HepG2 (cell line): Measurements from ENCODE around the gene ZNF584. TPM values are rescaled to one million over a fixed set of nuclear protein-coding genes. Genes with fewer than 3 reads are reported as not detected.

Experiments
- AKAP8 ChIP-seq: sonication (generic); formaldehyde crosslinking; IDR thresholded peaks from 2 replicates; pipeline ENCODE4 v1.5.1; 2020; ENCODE audit warnings: mild to moderate bottlenecking, missing genetic modification reagents
- ARNT2 ChIP-seq: sonication (generic); formaldehyde crosslinking; IDR thresholded peaks from 2 replicates; pipeline ENCODE4 v1.8.0; 2022; ENCODE audit warnings: mild to moderate bottlenecking, low read depth, missing genetic modification reagents, moderate library complexity
- CCDC6 ChIP-seq: sonication (generic); formaldehyde crosslinking; IDR thresholded peaks from 2 replicates; pipeline ENCODE4 v1.8.1; 2022; ENCODE audit warnings: mild to moderate bottlenecking, missing genetic modification reagents, moderate library complexity
- ELF1 ChIP-seq: sonication (generic); formaldehyde crosslinking; IDR thresholded peaks from 2 replicates; pipeline ENCODE4 v1.4.0; 2020; ENCODE audit warnings: missing genetic modification reagents
- FLYWCH1 ChIP-seq: sonication (generic); formaldehyde crosslinking; IDR thresholded peaks from 2 replicates; pipeline ENCODE4 v1.8.1; 2023; ENCODE audit warnings: mild to moderate bottlenecking, missing genetic modification reagents
- FOXK2 ChIP-seq: fragments of 450-650 bp; IDR thresholded peaks from 2 replicates; pipeline ENCODE4 v1.6.1; 2016
- KLF9 ChIP-seq: IDR thresholded peaks from 2 replicates; pipeline ENCODE4 v1.6.1; 2016; ENCODE audit warnings: low read depth
- MBD4 ChIP-seq: IDR thresholded peaks from 2 replicates; pipeline ENCODE4 v1.6.1; 2012; ENCODE audit warnings: low read length, inconsistent platforms, borderline replicate concordance
- MEIS2 ChIP-seq: sonication (generic); formaldehyde crosslinking; IDR thresholded peaks from 2 replicates; pipeline ENCODE4 v1.9.0; 2021; ENCODE audit warnings: mild to moderate bottlenecking, missing genetic modification reagents
- NFIB ChIP-seq: sonication (generic); formaldehyde crosslinking; IDR thresholded peaks from 2 replicates; pipeline ENCODE4 v1.9.0; 2021; ENCODE audit warnings: missing genetic modification reagents, mild to moderate bottlenecking, borderline replicate concordance
- NKX3-1 ChIP-seq: sonication (generic); formaldehyde crosslinking; IDR thresholded peaks from 2 replicates; pipeline ENCODE4 v1.5.0; 2020; ENCODE audit warnings: missing genetic modification reagents
- PCBP1 ChIP-seq: fragments of 200-400 bp; formaldehyde crosslinking; IDR thresholded peaks from 2 replicates; pipeline ENCODE4 v1.6.1; 2017; ENCODE audit warnings: mild to moderate bottlenecking, low read depth, low read length, borderline replicate concordance
- PCBP2 ChIP-seq: fragments of 200-400 bp; formaldehyde crosslinking; optimal IDR thresholded peaks from 2 replicates; pipeline ENCODE3; 2018; ENCODE audit warnings: low read length, low read depth; ENCODE audit not compliant: poor library complexity, severe bottlenecking
- RAD21 ChIP-seq: fragments of 450-650 bp; formaldehyde crosslinking; IDR thresholded peaks from 2 replicates; pipeline ENCODE4 v1.5.0; 2020; ENCODE audit warnings: mild to moderate bottlenecking
- RBFOX2 ChIP-seq: fragments of 200-400 bp; formaldehyde crosslinking; IDR thresholded peaks from 2 replicates; pipeline ENCODE4 v1.6.1; 2017; ENCODE audit warnings: low read depth, mild to moderate bottlenecking, low read length
- RBM22 ChIP-seq: fragments of 200-400 bp; formaldehyde crosslinking; optimal IDR thresholded peaks from 2 replicates; pipeline ENCODE3; 2017; ENCODE audit warnings: mild to moderate bottlenecking, low read length, moderate library complexity
- RBM39 ChIP-seq: fragments of 200-400 bp; formaldehyde crosslinking; IDR thresholded peaks from one replicate; pipeline ENCODE4 v1.6.1; 2018; ENCODE audit warnings: antibody characterized with exemption, mild to moderate bottlenecking, low read depth, low read length; ENCODE audit not compliant: poor library complexity, severe bottlenecking
- SMAD1 ChIP-seq: sonication (generic); formaldehyde crosslinking; IDR thresholded peaks from 2 replicates; pipeline ENCODE4 v1.4.0; 2020; ENCODE audit warnings: missing genetic modification reagents, low read depth, mild to moderate bottlenecking, borderline replicate concordance
- TARDBP ChIP-seq: sonication (generic); formaldehyde crosslinking; IDR thresholded peaks from 2 replicates; pipeline ENCODE4 v1.8.0; 2022; ENCODE audit warnings: mild to moderate bottlenecking, missing genetic modification reagents
- TCF12 ChIP-seq, 2 experiments: fragments of 450-650 bp in 1 of 2; sonication (generic) in 1 of 2; formaldehyde crosslinking in 1 of 2; IDR thresholded peaks; 2 replicates each; pipeline versions ENCODE4 v1.6.1 to v1.8.0; 2017 to 2022; ENCODE audit warnings: antibody characterized with exemption in 1 of 2, mild to moderate bottlenecking in 1 of 2, missing genetic modification reagents in 1 of 2, moderate library complexity in 1 of 2
- ZNF232 ChIP-seq: sonication (generic); formaldehyde crosslinking; IDR thresholded peaks from 2 replicates; pipeline ENCODE4 v1.4.0; 2020; ENCODE audit warnings: missing genetic modification reagents, borderline replicate concordance
- polyA plus RNA-seq, 8 experiments: library from polyadenylated mRNA; depleted of rRNA in 3 of 8; stranded (reverse) in 7 of 8; unstranded in 1 of 8; fragments of >200 nt; fragmentation: Illumina TruSeq in 4 of 8; extraction: Trizol in 4 of 8; gene quantifications; 2 replicates each; pipeline versions ENCODE4 v1.2.1 to v1.2.3, GENCODE V29; 2011 to 2016; ENCODE audit warnings: low read depth in 4 of 8, missing spikeins in 1 of 8, mixed read lengths in 1 of 8; ENCODE audit not compliant: insufficient read depth in 1 of 8
- total RNA-seq, 5 experiments: library from RNA; depleted of rRNA; stranded (reverse); fragments of >200 nt; fragmentation: Illumina TruSeq; extraction: Trizol; gene quantifications; 2 replicates each; pipeline ENCODE4 v1.2.3, GENCODE V29; 2016; ENCODE audit warnings: low read depth in 1 of 5
- TF ChIP-seq, protein P1 (sequence below): IDR thresholded peaks from 2 replicates; pipeline ENCODE4 v1.4.0; 2020; ENCODE audit warnings: mild to moderate bottlenecking, missing genetic modification reagents
- TF ChIP-seq, protein P2 (sequence below): sonication (generic); formaldehyde crosslinking; IDR thresholded peaks from 2 replicates; pipeline ENCODE4 v1.8.0; 2022; ENCODE audit warnings: low read depth, missing genetic modification reagents
- TF ChIP-seq, protein P3 (sequence below): sonication (generic); formaldehyde crosslinking; conservative IDR thresholded peaks from 2 replicates; pipeline ENCODE4 v1.8.0; 2022; ENCODE audit warnings: missing genetic modification reagents

The ZNF584 gene
- total and polyA plus RNA-seq, 2 of the 13 experiments (the other 11 are each of a cell fraction or from before 2014, with no cell fraction given), result 2.4 to 7.0 TPM

DNA sequence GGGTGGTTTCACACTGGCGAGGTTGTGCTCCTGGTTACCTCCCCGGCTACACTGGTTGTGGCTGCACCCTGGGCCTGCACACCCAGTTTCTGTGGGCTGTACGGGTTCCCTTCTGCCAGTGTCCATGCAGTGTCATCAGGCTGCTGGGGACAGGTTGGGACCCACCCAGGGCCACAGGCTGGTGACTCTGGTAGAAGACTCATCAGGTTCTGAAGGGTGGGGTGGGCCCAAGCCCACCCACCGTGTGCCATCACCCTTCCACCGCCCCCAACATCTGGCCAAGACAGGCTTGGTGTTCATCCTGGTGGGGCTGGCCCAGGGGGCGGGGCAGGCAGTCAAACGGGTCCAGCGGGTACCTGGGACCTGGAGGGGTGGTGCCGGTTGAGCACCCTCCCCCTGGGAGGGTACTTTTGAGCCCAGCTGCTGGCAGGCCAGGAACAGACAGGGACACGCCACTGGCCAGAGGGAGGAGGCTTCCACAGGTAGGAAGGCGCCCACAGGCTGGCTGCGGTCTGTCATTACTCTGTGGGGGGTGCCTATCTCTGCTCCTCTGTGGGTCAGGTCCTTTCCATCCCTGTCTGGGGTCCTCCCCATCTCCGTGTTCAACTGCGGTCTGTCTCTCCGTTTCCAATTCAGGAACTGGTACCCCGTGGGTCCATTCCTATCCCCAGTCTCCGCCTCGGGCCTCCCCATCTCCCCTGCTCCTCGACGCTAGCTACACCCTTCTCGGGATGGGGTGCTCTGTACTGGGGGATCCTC lies 13.1 kb upstream of the ZNF584 start, which contains the start of gene RNF225 (continued):
- 0 out of 2 replicates have a peak, but pooled peaks have one; percentile 40 for TF ChIP-seq MBD4
- TF ChIP-seq, protein P1, sequence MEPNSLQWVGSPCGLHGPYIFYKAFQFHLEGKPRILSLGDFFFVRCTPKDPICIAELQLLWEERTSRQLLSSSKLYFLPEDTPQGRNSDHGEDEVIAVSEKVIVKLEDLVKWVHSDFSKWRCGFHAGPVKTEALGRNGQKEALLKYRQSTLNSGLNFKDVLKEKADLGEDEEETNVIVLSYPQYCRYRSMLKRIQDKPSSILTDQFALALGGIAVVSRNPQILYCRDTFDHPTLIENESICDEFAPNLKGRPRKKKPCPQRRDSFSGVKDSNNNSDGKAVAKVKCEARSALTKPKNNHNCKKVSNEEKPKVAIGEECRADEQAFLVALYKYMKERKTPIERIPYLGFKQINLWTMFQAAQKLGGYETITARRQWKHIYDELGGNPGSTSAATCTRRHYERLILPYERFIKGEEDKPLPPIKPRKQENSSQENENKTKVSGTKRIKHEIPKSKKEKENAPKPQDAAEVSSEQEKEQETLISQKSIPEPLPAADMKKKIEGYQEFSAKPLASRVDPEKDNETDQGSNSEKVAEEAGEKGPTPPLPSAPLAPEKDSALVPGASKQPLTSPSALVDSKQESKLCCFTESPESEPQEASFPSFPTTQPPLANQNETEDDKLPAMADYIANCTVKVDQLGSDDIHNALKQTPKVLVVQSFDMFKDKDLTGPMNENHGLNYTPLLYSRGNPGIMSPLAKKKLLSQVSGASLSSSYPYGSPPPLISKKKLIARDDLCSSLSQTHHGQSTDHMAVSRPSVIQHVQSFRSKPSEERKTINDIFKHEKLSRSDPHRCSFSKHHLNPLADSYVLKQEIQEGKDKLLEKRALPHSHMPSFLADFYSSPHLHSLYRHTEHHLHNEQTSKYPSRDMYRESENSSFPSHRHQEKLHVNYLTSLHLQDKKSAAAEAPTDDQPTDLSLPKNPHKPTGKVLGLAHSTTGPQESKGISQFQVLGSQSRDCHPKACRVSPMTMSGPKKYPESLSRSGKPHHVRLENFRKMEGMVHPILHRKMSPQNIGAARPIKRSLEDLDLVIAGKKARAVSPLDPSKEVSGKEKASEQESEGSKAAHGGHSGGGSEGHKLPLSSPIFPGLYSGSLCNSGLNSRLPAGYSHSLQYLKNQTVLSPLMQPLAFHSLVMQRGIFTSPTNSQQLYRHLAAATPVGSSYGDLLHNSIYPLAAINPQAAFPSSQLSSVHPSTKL, result no peak
- no peak for TF ChIP-seq PCBP1
- 0 out of 2 replicates have a peak, but pooled peaks have one; percentile 40 for TF ChIP-seq TARDBP (CRISPR knock-in tag)
- TF ChIP-seq RBM22, result peak; percentile 49
- TF ChIP-seq RBFOX2, result peak; percentile 75
- TF ChIP-seq MEIS2 (CRISPR knock-in tag), result no peak
- no peak for TF ChIP-seq CCDC6 (CRISPR knock-in tag)
- TF ChIP-seq FLYWCH1, result no peak
- no peak for TF ChIP-seq PCBP2
- no peak for TF ChIP-seq SMAD1
- no peak for TF ChIP-seq FOXK2
- TF ChIP-seq ELF1 (CRISPR knock-in tag), result no peak
- no peak for TF ChIP-seq KLF9 (CRISPR knock-in tag)
- TF ChIP-seq ARNT2, result 0 out of 2 replicates have a peak, but pooled peaks have one; percentile 13
- no peak for TF ChIP-seq NFIB (CRISPR knock-in tag)
- TF ChIP-seq RAD21, result peak; percentile 15; the same call in 1 of the 2 replicates
- TF ChIP-seq TCF12 (IDR thresholded peaks at IDR 0.05), result no peak
- TF ChIP-seq TCF12 (CRISPR knock-in tag; IDR thresholded peaks at IDR 0.05), result no peak
- peak; percentile 34 for TF ChIP-seq RBM39
- peak; percentile 78; the same call in 1 of the 2 replicates for TF ChIP-seq AKAP8 (CRISPR knock-in tag)
- TF ChIP-seq, protein P2, sequence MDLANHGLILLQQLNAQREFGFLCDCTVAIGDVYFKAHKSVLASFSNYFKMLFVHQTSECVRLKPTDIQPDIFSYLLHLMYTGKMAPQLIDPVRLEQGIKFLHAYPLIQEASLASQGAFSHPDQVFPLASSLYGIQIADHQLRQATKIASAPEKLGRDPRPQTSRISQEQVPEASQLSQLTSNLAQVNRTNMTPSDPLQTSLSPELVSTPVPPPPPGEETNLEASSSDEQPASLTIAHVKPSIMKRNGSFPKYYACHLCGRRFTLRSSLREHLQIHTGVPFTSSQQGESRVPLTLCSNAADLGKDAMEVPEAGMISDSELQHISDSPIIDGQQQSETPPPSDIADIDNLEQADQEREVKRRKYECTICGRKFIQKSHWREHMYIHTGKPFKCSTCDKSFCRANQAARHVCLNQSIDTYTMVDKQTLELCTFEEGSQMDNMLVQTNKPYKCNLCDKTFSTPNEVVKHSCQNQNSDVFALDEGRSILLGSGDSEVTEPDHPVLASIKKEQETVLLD (CRISPR knock-in tag), result no peak
- TF ChIP-seq NKX3-1, result no peak
- TF ChIP-seq ZNF232, result no peak
- TF ChIP-seq, protein P3, sequence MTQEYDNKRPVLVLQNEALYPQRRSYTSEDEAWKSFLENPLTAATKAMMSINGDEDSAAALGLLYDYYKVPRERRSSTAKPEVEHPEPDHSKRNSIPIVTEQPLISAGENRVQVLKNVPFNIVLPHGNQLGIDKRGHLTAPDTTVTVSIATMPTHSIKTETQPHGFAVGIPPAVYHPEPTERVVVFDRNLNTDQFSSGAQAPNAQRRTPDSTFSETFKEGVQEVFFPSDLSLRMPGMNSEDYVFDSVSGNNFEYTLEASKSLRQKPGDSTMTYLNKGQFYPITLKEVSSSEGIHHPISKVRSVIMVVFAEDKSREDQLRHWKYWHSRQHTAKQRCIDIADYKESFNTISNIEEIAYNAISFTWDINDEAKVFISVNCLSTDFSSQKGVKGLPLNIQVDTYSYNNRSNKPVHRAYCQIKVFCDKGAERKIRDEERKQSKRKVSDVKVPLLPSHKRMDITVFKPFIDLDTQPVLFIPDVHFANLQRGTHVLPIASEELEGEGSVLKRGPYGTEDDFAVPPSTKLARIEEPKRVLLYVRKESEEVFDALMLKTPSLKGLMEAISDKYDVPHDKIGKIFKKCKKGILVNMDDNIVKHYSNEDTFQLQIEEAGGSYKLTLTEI, result no peak
